Prostate gland (tissue), 2 donors: Measurements from ENCODE around the gene FKBP15. TPM values are rescaled to one million over a fixed set of nuclear protein-coding genes. Genes with fewer than 3 reads are reported as not detected.
"Not testable (repeated sequence)": the region's sequence is repeated elsewhere in the genome, so short reads cannot be mapped to it uniquely, and the experiment has no call there.

Experiments
- DNase-seq: peaks from one replicate; pipeline ENCODE4 v3.0.0-alpha.2; 2019; ENCODE audit warnings: low spot score
- H3K27ac ChIP-seq, 2 donors: fragments of 200-600 bp; sonication (generic); 2 replicates each; pipeline ENCODE4 v1.5.1; 2017 to 2019
- H3K27me3 ChIP-seq: fragments of 200-600 bp; sonication (generic); replicated peaks from 2 replicates; pipeline ENCODE4 v1.5.1; 2019; ENCODE audit not compliant: insufficient read depth
- H3K36me3 ChIP-seq, 2 donors: fragments of 200-600 bp; sonication (generic); 1 replicate in 1 of 2; 2 replicates in 1 of 2; pipeline versions ENCODE4 v1.5.1 to v1.8.1; 2017 to 2019
- H3K4me1 ChIP-seq: fragments of 200-600 bp; sonication (generic); replicated peaks from 2 replicates; pipeline ENCODE4 v1.5.1; 2019
- H3K4me3 ChIP-seq, 2 donors: fragments of 200-600 bp; sonication (generic); 2 replicates each; pipeline ENCODE4 v1.5.1; 2017 to 2019
- H3K9me3 ChIP-seq: fragments of 200-600 bp; sonication (generic); 2 replicates; pipeline ENCODE4 v1.5.1; 2017
- POLR2A ChIP-seq: fragments of 450-650 bp; IDR thresholded peaks from one replicate; pipeline ENCODE4 v1.6.1; 2016; ENCODE audit warnings: antibody characterized with exemption, mild to moderate bottlenecking
- POLR2AphosphoS5 ChIP-seq: sonication (generic); formaldehyde crosslinking; IDR thresholded peaks from one replicate; pipeline ENCODE4 v1.6.1; 2017; ENCODE audit warnings: antibody characterized with exemption
- WGBS: methylation state at CpG from one replicate; pipeline ENCODE4 v1.1.5; 2018; 5-methylcytosine and 5-hydroxymethylcytosine counted together
- intact Hi-C: fragments of 100-400 bp; cut with DNase I; formaldehyde crosslinking; loops from one replicate; pipeline ENCODE4 v1.14.2; 2022
- total RNA-seq, 2 donors: library from RNA; depleted of rRNA; stranded (reverse); fragments of >200 nt; gene quantifications; one replicate each; pipeline ENCODE4 v1.1.0, GENCODE V29; 2016
- TF ChIP-seq, protein P1 (sequence below), 4 experiments: fragments of 200-600 bp in 2 of 4; fragments of 450-650 bp in 2 of 4; sonication (generic) in 2 of 4; IDR thresholded peaks; 1 replicate in 3 of 4; 2 replicates in 1 of 4; pipeline ENCODE4 v1.5.1; 2016 to 2019; ENCODE audit warnings: antibody characterized with exemption in 4 of 4, mild to moderate bottlenecking in 2 of 4, moderate library complexity in 2 of 4

Gene FKBP15
- total RNA-seq, 2 donors from 2014 or later: 22.5 to 25.7 TPM

DNA sequence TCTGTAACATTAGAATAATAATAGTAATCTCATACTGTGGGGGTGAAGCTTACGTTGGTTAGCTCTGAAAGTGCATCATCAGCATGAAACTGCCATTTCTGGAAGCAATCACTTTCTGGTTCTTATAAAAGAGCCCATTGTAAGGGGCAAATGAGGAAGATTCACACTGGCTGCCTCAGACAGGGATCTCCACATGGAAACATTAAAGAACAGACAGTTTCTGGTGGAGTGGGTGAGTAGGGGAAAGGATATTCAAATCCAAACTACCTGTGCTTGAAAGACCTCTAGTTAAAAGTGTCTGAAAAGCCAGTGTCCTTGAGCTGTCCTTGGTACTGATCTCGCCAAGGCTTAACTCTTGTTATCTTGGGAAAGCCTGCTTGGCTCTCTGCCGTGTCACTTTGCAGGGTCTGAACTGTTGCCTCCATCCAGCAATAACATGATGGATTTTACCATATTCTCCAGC is 89.4 kb downstream of the FKBP15 start:
- H3K27ac ChIP-seq: no peak overlapping the region
- no peak overlapping the region for H3K4me3 ChIP-seq
- H3K9me3 ChIP-seq: no peaks in the 10 kb centered on the region
- H3K4me1 ChIP-seq: no peaks in the 10 kb centered on the region
- TF ChIP-seq, protein P1, sequence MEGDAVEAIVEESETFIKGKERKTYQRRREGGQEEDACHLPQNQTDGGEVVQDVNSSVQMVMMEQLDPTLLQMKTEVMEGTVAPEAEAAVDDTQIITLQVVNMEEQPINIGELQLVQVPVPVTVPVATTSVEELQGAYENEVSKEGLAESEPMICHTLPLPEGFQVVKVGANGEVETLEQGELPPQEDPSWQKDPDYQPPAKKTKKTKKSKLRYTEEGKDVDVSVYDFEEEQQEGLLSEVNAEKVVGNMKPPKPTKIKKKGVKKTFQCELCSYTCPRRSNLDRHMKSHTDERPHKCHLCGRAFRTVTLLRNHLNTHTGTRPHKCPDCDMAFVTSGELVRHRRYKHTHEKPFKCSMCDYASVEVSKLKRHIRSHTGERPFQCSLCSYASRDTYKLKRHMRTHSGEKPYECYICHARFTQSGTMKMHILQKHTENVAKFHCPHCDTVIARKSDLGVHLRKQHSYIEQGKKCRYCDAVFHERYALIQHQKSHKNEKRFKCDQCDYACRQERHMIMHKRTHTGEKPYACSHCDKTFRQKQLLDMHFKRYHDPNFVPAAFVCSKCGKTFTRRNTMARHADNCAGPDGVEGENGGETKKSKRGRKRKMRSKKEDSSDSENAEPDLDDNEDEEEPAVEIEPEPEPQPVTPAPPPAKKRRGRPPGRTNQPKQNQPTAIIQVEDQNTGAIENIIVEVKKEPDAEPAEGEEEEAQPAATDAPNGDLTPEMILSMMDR (IDR thresholded peaks at IDR 0.05): no peak
- TF ChIP-seq POLR2AphosphoS5 (no peak), POLR2A (no peak)
- WGBS: 23% methylated on average over 3 of the region's 3 CpGs
- no peaks in the 10 kb centered on the region for H3K36me3 ChIP-seq
- no peak for DNase-seq
- H3K27me3 ChIP-seq: no peaks in the 10 kb centered on the region
- intact Hi-C loops: no loop called here

- H3K9me3 ChIP-seq: no peaks in the 10 kb centered on the region
- no peak for DNase-seq
- no peaks in the 10 kb centered on the region for H3K27me3 ChIP-seq
- no peaks in the 10 kb centered on the region for H3K36me3 ChIP-seq
- TF ChIP-seq POLR2AphosphoS5 (no peak), POLR2A (no peak)
- TF ChIP-seq, protein P1 (IDR thresholded peaks at IDR 0.05): no peak
- no peaks in the 10 kb centered on the region for H3K4me1 ChIP-seq
- H3K4me3 ChIP-seq: no peak overlapping the region
- 53% methylated on average over 4 of the region's 4 CpGs for WGBS
- intact Hi-C loops: no loop called here
- no peak overlapping the region for H3K27ac ChIP-seq
Observed at GRCh38 chr9:113129884-113130283, 91.2 kb downstream of the FKBP15 start.

GRCh38 chr9:113129466-113129865 is 91.6 kb downstream of the FKBP15 start:
- TF ChIP-seq POLR2AphosphoS5 (no peak), POLR2A (no peak)
- TF ChIP-seq, protein P1 (IDR thresholded peaks at IDR 0.05): no peak
- H3K27me3 ChIP-seq: no peaks in the 10 kb centered on the region

GRCh38 chr9:113125386-113126035 is 95.6 kb downstream of the FKBP15 start:
- no peak overlapping the region for H3K4me3 ChIP-seq
- intact Hi-C loops: no loop called here
- H3K27ac ChIP-seq: no peak overlapping the region
- no peaks in the 10 kb centered on the region for H3K27me3 ChIP-seq
- TF ChIP-seq, protein P1 (IDR thresholded peaks at IDR 0.05): no peak
- TF ChIP-seq POLR2AphosphoS5: no peak
- no peak for TF ChIP-seq POLR2A
- no peak for DNase-seq
- 71% methylated on average over 4 of the region's 4 CpGs for WGBS
- no peaks in the 10 kb centered on the region for H3K9me3 ChIP-seq
- H3K36me3 ChIP-seq: no peaks in the 10 kb centered on the region
- H3K4me1 ChIP-seq: no peaks in the 10 kb centered on the region

More at GRCh38 chr9:113129466-113129865, 91.6 kb downstream of the FKBP15 start:
- Histone ChIP-seq H3K27ac (no peak overlapping the region), H3K9me3 (no peaks in the 10 kb centered on the region), H3K4me3 (no peak overlapping the region), H3K4me1 (no peaks in the 10 kb centered on the region), H3K36me3 (no peaks in the 10 kb centered on the region)
- intact Hi-C loops: no loop called here
- no peak for DNase-seq

GRCh38 chr9:113118829-113119228 is 102.2 kb downstream of the FKBP15 start:
- H3K36me3 ChIP-seq, intact Hi-C loops, H3K4me1 ChIP-seq, H3K4me3 ChIP-seq, DNase-seq, H3K9me3 ChIP-seq, H3K27ac ChIP-seq, H3K27me3 ChIP-seq: not testable (repeated sequence)
- no CpG with 5 or more reads among the region's 6 CpGs for WGBS

Other genes starting within 250 kb of the FKBP15 start
- 1 to 10 TPM; 1.5 to 5.2 TPM for gene ZNF883, start 209.1 kb downstream of the FKBP15 start, total RNA-seq
- 1 to 10 TPM; 2.9 to 3.2 TPM for gene ZFP37, start 164.6 kb downstream of the FKBP15 start, total RNA-seq
- gene SLC31A2, start 70.3 kb downstream of the FKBP15 start, total RNA-seq: 10 to 100 TPM in 1 of 2 donors, 1 to 10 TPM in 1; 8.8 to 34.3 TPM
- gene SLC31A1, start 267 bp upstream of the FKBP15 start, total RNA-seq: 10 to 100 TPM; 22.8 to 68.5 TPM
- gene CDC26, start 54.3 kb upstream of the FKBP15 start, total RNA-seq: 10 to 100 TPM; 17.8 to 21.2 TPM
- gene PRPF4, start 54.4 kb upstream of the FKBP15 start, total RNA-seq: 10 to 100 TPM; 25.0 to 27.1 TPM
- gene RNF183, start 82.1 kb upstream of the FKBP15 start, total RNA-seq: under 1 TPM in 1 of 2 donors, not detected in 1; 0.57 TPM
- gene WDR31, start 119.0 kb upstream of the FKBP15 start, total RNA-seq: 1 to 10 TPM; 5.1 to 6.4 TPM
- gene BSPRY, start 128.3 kb upstream of the FKBP15 start, total RNA-seq: 10 to 100 TPM in 1 of 2 donors, 1 to 10 TPM in 1; 8.4 to 21.8 TPM
- 10 to 100 TPM; 52.2 to 72.1 TPM for gene HDHD3, start 155.7 kb upstream of the FKBP15 start, total RNA-seq
- gene ALAD, start 180.0 kb upstream of the FKBP15 start, total RNA-seq: 100 to 1,000 TPM in 1 of 2 donors, 10 to 100 TPM in 1; 59.8 to 103 TPM
- gene POLE3, start 189.4 kb upstream of the FKBP15 start, total RNA-seq: 10 to 100 TPM; 42.7 to 61.9 TPM
- gene C9orf43, start 189.5 kb upstream of the FKBP15 start, total RNA-seq: 10 to 100 TPM in 1 of 2 donors, 1 to 10 TPM in 1; 3.7 to 11.0 TPM
- gene RGS3, start 242.4 kb upstream of the FKBP15 start, total RNA-seq: 10 to 100 TPM; 26.5 to 98.9 TPM